ENCODE measurements around the gene SLC24A3. TPM values are rescaled to one million over a fixed set of nuclear protein-coding genes. Genes with fewer than 3 reads are reported as not detected.

The SLC24A3 gene
- not detected in 2 replicates for total RNA-seq

GRCh38 chr20:19212469-19212815, at the start of gene SLC24A3:
TSS of gene SLC24A3 (plus strand) at chr20:19212642.

GRCh38 chr20:19758133-19758500, 545.7 kb downstream of the SLC24A3 start, which contains the start of gene RIN2:
TSS of gene RIN2 (plus strand) at chr20:19758258. CDS start at chr20:19889602, 131,344 bp downstream.

Measured in vein endothelial cell (primary cell).